Activated CD8-positive, alpha-beta memory T cell treated with anti-CD3 and anti-CD28 coated beads, Interleukin-2, amount 10 ng/mL, durations not matched to agents 7 days and 5 days (primary cell): ENCODE results near the gene MFSD12. TPM values are rescaled to one million over a fixed set of nuclear protein-coding genes. Genes with fewer than 3 reads are reported as not detected.

ENCODE experiments used
- ATAC-seq: fragments of 150-1000 bp; cut with Tn5 transposase; one replicate; pipeline ENCODE4 v1.10.0; 2021; ENCODE audit warnings: moderate library complexity
- CTCF ChIA-PET: fragments of 350-600 bp; sonication (Branson Sonifier 250); formaldehyde crosslinking; loops from one replicate; lab custom pipeline; 2021; ENCODE audit warnings: antibody characterized with exemption; lab: Charles Lee
- DNase-seq: peaks from one replicate; pipeline ENCODE4 v3.0.0-alpha.2; 2020
- H3K27ac Mint-ChIP-seq: one replicate; pipeline ENCODE4 v1.8.0; 2021; ENCODE audit warnings: mild to moderate bottlenecking, mixed read lengths
- H3K27me3 Mint-ChIP-seq: one replicate; pipeline ENCODE4 v1.8.0; 2021; ENCODE audit warnings: mixed read lengths
- H3K36me3 Mint-ChIP-seq: one replicate; pipeline ENCODE4 v1.8.0; 2021; ENCODE audit warnings: mild to moderate bottlenecking, mixed read lengths
- H3K4me1 Mint-ChIP-seq: one replicate; pipeline ENCODE4 v1.8.0; 2021; ENCODE audit warnings: mixed read lengths
- H3K4me3 Mint-ChIP-seq: one replicate; pipeline ENCODE4 v1.8.0; 2021; ENCODE audit warnings: mild to moderate bottlenecking, moderate library complexity, mixed read lengths
- H3K9me3 Mint-ChIP-seq: one replicate; pipeline ENCODE4 v1.8.0; 2022; ENCODE audit warnings: low read depth, mixed read lengths
- total RNA-seq, 2 experiments: library from RNA; stranded (reverse); gene quantifications; one replicate each; pipeline ENCODE4 v1.2.3, GENCODE V29; 2021

Gene MFSD12
- total RNA-seq, 2 experiments from 2014 or later: 54.8 to 71.4 TPM

DNA sequence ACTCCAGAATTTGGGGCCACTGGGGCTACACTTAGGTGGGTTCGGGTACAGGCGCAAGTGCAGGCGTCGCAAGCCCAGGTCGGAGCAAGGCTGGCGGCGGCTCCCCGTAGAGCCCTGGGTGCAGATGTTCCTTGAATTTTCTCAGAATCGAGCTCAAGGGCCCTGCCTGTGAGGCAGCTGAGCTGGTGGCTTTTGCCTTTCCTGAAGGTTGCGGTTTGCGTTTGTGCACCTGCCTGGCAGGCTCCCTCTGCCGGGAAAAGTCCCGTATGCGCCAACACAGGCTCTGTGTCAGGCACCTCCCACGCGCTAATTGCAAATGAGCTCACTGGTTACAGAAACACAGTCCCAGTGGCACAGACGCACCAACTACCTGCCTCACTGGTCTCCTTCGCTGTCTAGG, 62.8 kb downstream of the MFSD12 start:
- CTCF ChIA-PET: interaction anchor here (0.9 to 2.2 kb wide), 3 partner anchors 8 to 65 kb away, joined by 3 to 12 read pairs (median 4); no protein-coding TSS in a partner anchor
- no peak for ATAC-seq
- peaks cover 11% of the 10 kb centered on the region for H3K4me1 Mint-ChIP-seq
- H3K27ac Mint-ChIP-seq: no peak overlapping the region
- no peak for DNase-seq
- H3K27me3 Mint-ChIP-seq: no peaks in the 10 kb centered on the region
- no peak overlapping the region for H3K4me3 Mint-ChIP-seq
- no peaks in the 10 kb centered on the region for H3K9me3 Mint-ChIP-seq
- peaks cover 14% of the 10 kb centered on the region for H3K36me3 Mint-ChIP-seq

Other genes with a start within 250 kb of the MFSD12 start
- 10 to 100 TPM; 14.0 to 15.1 TPM for gene NFIC, start 191.0 kb downstream of the MFSD12 start, total RNA-seq
- 1 to 10 TPM; 1.1 to 2.3 TPM for gene SMIM24, start 77.1 kb downstream of the MFSD12 start, total RNA-seq
- gene SMIM44, start 74.1 kb downstream of the MFSD12 start, total RNA-seq: not detected
- 10 to 100 TPM; 13.3 to 17.0 TPM for gene DOHH, start 56.9 kb downstream of the MFSD12 start, total RNA-seq
- gene FZR1, start 51.3 kb downstream of the MFSD12 start, total RNA-seq: 10 to 100 TPM; 61.4 to 79.1 TPM
- 1 to 10 TPM; 5.7 to 7.2 TPM for gene TEKTIP1, start 18.4 kb downstream of the MFSD12 start, total RNA-seq
- 10 to 100 TPM; 50.7 to 51.7 TPM for gene HMG20B, start 15.4 kb upstream of the MFSD12 start, total RNA-seq
- under 1 TPM; 0.15 to 0.23 TPM for gene GIPC3, start 27.9 kb upstream of the MFSD12 start, total RNA-seq
- under 1 TPM; 0.26 to 0.54 TPM for gene TBXA2R, start 49.3 kb upstream of the MFSD12 start, total RNA-seq
- gene CACTIN, start 69.2 kb upstream of the MFSD12 start, total RNA-seq: 10 to 100 TPM; 33.4 to 33.7 TPM
- gene PIP5K1C, start 142.9 kb upstream of the MFSD12 start, total RNA-seq: 10 to 100 TPM; 23.9 to 37.7 TPM
- 1 to 10 TPM; 1.0 to 1.3 TPM for gene TJP3, start 150.8 kb upstream of the MFSD12 start, total RNA-seq
- 10 to 100 TPM; 50.3 to 65.5 TPM for gene APBA3, start 204.1 kb upstream of the MFSD12 start, total RNA-seq
- gene MRPL54, start 205.1 kb upstream of the MFSD12 start, total RNA-seq: 10 to 100 TPM; 74.0 to 89.8 TPM
- not detected for gene RAX2, start 214.6 kb upstream of the MFSD12 start, total RNA-seq
- gene MATK, start 228.8 kb upstream of the MFSD12 start, total RNA-seq: 10 to 100 TPM; 26.8 to 30.8 TPM